Measurements from ENCODE around the gene CATSPERE.

The CATSPERE gene

DNA sequence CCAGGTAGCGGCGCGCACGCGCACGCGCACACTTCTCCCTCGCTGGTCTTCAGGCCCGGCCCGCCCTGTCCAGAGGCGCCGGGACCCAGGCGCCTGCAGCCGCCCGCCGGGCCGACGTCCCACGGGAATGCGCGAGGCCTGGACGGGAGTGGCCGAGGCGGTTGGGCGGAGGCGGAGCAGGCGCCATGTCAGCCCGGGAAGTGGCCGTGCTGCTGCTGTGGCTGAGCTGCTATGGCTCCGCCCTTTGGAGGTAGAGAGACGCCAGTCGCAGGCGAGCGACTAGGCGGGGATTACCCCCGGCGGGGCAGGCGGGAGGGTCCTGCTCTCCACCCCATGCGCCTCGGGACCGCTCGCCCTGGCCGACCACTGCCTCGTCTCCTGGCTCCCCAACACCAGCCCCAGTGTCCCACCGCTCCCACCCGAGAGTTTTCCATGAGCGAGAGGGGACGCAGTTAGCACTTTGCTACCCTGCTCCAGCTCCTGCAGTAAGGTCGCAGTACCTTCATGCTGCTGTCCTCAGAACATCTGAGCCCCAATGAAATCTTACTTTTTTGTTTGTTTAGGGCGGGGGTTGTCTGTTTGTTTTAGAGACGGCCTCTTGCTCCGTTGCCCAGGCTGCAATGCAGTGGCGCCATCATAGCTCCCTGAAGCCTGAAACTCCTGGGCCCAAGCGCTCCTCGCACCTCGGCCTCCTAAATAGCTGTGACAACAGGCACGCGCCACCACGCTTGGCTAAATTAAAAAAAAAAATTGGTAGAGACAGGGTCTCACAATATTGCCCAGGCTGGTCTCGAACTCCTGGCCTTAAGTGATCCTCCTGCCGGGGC, at the start of gene CATSPERE:
Gene CATSPERE, plus strand, starts transcription at position 29 of the 827 bp plus-strand sequence. Its CDS starts 157 bp downstream, at position 186.
- peak within 1 kb of the TSS; percentile 76 for H3K4me3 ChIP-seq (ENCODE audit: low read depth, low read length)
- TF ChIP-seq, protein P1, sequence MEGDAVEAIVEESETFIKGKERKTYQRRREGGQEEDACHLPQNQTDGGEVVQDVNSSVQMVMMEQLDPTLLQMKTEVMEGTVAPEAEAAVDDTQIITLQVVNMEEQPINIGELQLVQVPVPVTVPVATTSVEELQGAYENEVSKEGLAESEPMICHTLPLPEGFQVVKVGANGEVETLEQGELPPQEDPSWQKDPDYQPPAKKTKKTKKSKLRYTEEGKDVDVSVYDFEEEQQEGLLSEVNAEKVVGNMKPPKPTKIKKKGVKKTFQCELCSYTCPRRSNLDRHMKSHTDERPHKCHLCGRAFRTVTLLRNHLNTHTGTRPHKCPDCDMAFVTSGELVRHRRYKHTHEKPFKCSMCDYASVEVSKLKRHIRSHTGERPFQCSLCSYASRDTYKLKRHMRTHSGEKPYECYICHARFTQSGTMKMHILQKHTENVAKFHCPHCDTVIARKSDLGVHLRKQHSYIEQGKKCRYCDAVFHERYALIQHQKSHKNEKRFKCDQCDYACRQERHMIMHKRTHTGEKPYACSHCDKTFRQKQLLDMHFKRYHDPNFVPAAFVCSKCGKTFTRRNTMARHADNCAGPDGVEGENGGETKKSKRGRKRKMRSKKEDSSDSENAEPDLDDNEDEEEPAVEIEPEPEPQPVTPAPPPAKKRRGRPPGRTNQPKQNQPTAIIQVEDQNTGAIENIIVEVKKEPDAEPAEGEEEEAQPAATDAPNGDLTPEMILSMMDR (IDR thresholded peaks at IDR 0.05; ENCODE audit: insufficient read depth, low read depth, low read length, missing control alignments): no peak
- DNase-seq (ENCODE audit: low read depth): peak; percentile 93

DNA sequence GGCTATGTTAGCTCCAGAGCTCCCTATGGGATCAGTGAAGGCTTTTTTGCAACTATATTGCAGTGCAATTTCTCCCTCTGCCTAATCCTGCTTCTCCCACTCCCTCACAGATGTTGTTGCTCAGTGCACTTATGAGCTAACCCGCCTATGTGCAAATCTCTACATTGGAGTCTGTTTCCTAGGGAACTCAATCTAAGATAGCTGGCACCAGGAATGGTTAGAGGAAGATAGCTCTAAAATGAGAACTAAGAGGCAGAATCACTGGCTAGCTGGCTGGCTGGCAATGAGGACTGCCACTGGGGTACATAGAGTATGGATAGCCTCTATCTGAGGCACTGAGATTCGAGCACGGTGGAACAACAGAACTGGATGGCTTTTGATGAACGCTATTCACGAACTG, 48.9 kb upstream of the CATSPERE start:
- H3K4me3 ChIP-seq (ENCODE audit: low read depth, low read length): no peak overlapping the region
- no peak for DNase-seq (ENCODE audit: low read depth)
- TF ChIP-seq, protein P1 (IDR thresholded peaks at IDR 0.05; ENCODE audit: insufficient read depth, low read depth, low read length, missing control alignments): no peak

GRCh38 chr1:244413736-244414135, 47.3 kb upstream of the CATSPERE start:
- DNase-seq (ENCODE audit: low read depth): no peak
- H3K4me3 ChIP-seq (ENCODE audit: low read depth, low read length): no peak overlapping the region
- TF ChIP-seq, protein P1 (IDR thresholded peaks at IDR 0.05; ENCODE audit: insufficient read depth, low read depth, low read length, missing control alignments): no peak

GRCh38 chr1:244414543-244414942, 46.5 kb upstream of the CATSPERE start:
- H3K4me3 ChIP-seq (ENCODE audit: low read depth, low read length): no peak overlapping the region
- TF ChIP-seq, protein P1 (IDR thresholded peaks at IDR 0.05; ENCODE audit: insufficient read depth, low read depth, low read length, missing control alignments): no peak
- no peak for DNase-seq (ENCODE audit: low read depth)

GRCh38 chr1:244419024-244419423, 42.0 kb upstream of the CATSPERE start:
- no peak overlapping the region for H3K4me3 ChIP-seq (ENCODE audit: low read depth, low read length)
- TF ChIP-seq, protein P1 (IDR thresholded peaks at IDR 0.05; ENCODE audit: insufficient read depth, low read depth, low read length, missing control alignments): no peak
- no peak for DNase-seq (ENCODE audit: low read depth)

DNA sequence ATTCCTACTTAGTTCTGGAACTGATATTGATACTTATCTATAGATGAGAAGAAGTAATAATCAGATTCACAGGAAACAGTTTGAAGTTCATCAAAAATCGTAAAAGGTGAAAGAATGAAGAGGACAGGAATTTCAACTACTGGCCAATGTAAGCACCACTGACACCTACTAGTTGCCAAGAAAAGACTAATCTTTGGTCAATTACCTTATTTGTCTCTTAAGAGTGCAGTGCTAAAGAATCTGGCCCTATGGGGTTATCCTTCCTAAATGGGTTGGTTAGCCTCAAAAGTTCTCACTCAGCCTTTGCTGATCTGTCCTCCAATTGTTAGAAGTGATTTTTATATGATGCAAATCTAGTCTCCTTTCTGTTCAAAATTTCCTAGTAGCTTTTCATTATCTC, 38.9 kb upstream of the CATSPERE start:
- TF ChIP-seq, protein P1 (IDR thresholded peaks at IDR 0.05; ENCODE audit: insufficient read depth, low read depth, low read length, missing control alignments): no peak
- no peak for DNase-seq (ENCODE audit: low read depth)
- H3K4me3 ChIP-seq (ENCODE audit: low read depth, low read length): no peak overlapping the region

Measured in GM12865 (cell line).